HL-60/S4 treated with phorbol 12-myristate 13-acetate at 8.2 ng/mL for 4 days and 3 days (cell line): ENCODE data around the gene SHPK.

Source experiments
- in situ Hi-C: fragments of 300-500 bp; cut with MboI; formaldehyde crosslinking; loops from 2 replicates; pipeline ENCODE4 v1.15.0; 2022; ENCODE audit warnings: low sequenced_read_pairs

The SHPK gene

GRCh38 chr17:3635474-3636153 lies 436 bp downstream of the SHPK start:
- in situ Hi-C loops = no loop called here

GRCh38 chr17:3632287-3632686 lies 3.8 kb downstream of the SHPK start:
- in situ Hi-C loops = no loop called here

GRCh38 chr17:3630781-3631180 lies 5.3 kb downstream of the SHPK start:
- in situ Hi-C loops = no loop called here

GRCh38 chr17:3627769-3628167 lies 8.3 kb downstream of the SHPK start:
- in situ Hi-C loops = no loop called here

- in situ Hi-C loops = no loop called here
These were observed 8.9 kb downstream of the SHPK start for GRCh38 chr17:3626831-3627768.

- in situ Hi-C loops = no loop called here
These were observed 13.0 kb downstream of the SHPK start for GRCh38 chr17:3622977-3623594.

- in situ Hi-C loops = no loop called here
These were observed 14.8 kb downstream of the SHPK start for GRCh38 chr17:3621146-3621720.

- in situ Hi-C loops = no loop called here
These were observed 20.7 kb downstream of the SHPK start for GRCh38 chr17:3615160-3615870.

GRCh38 chr17:3613124-3613523 lies 22.9 kb downstream of the SHPK start:
- in situ Hi-C loops = no loop called here

GRCh38 chr17:3610523-3610922 lies 25.5 kb downstream of the SHPK start:
- in situ Hi-C loops = no loop called here

GRCh38 chr17:3609689-3610088 lies 26.4 kb downstream of the SHPK start:
- in situ Hi-C loops = no loop called here

- in situ Hi-C loops = no loop called here
These were observed 32.2 kb downstream of the SHPK start for GRCh38 chr17:3603870-3604259.

GRCh38 chr17:3603119-3603869 lies 32.8 kb downstream of the SHPK start:
- in situ Hi-C loops = no loop called here

- in situ Hi-C loops = no loop called here
These were observed 33.6 kb downstream of the SHPK start for GRCh38 chr17:3602499-3602898.

- in situ Hi-C loops = no loop called here
These were observed 35.4 kb downstream of the SHPK start for GRCh38 chr17:3600529-3601205.

- in situ Hi-C loops = no loop called here
These were observed 38.0 kb downstream of the SHPK start for GRCh38 chr17:3598078-3598477.

GRCh38 chr17:3596804-3597464 lies 39.1 kb downstream of the SHPK start:
- in situ Hi-C loops = no loop called here

- in situ Hi-C loops = no loop called here
These were observed 41.1 kb downstream of the SHPK start for GRCh38 chr17:3594976-3595375.
